H1 (cell line): Measurements from ENCODE around the gene OBSCN. TPM values are rescaled to one million over a fixed set of nuclear protein-coding genes. Genes with fewer than 3 reads are reported as not detected.

Experiments
- CBX5 ChIP-seq: fragments of 300-800, 300-1000 bp; sonication (generic); IDR thresholded peaks from 2 replicates; pipeline ENCODE4 v1.7.1; 2016; ENCODE audit warnings: antibody characterized with exemption, low read length, low read depth
- CHD1 ChIP-seq: IDR thresholded peaks from 2 replicates; pipeline ENCODE4 v1.6.1; 2012; ENCODE audit warnings: low read depth, low read length, improper control_type of control experiment
- KDM4A ChIP-seq: IDR thresholded peaks from one replicate; pipeline ENCODE4 v1.7.1; 2012; ENCODE audit warnings: low read depth, mild to moderate bottlenecking, moderate library complexity, low read length, inconsistent platforms; ENCODE audit not compliant: severe bottlenecking
- SP1 ChIP-seq: IDR thresholded peaks from 2 replicates; pipeline ENCODE4 v1.6.1; 2011; ENCODE audit warnings: low read depth, low read length
- polyA plus RNA-seq, 7 experiments: library from polyadenylated mRNA; depleted of rRNA in 3 of 7; stranded (reverse) in 5 of 7; unstranded in 2 of 7; fragments of >200 nt in 5 of 7; fragments of 200-250 nt in 2 of 7; gene quantifications; 1 replicate in 5 of 7; 2 replicates in 1 of 7; 4 replicates in 1 of 7; pipeline versions ENCODE4 v1.2.1 to v1.2.3, GENCODE V29; 2011 to 2013; ENCODE audit warnings: missing spikeins in 2 of 7, mixed read lengths in 2 of 7
- total RNA-seq: library from RNA; stranded (reverse); fragmentation: NEBNext Ultra II Directional; extraction: Animal tissue kit (Norgen Biotek cat#: 25700); gene quantifications from 2 replicates; pipeline ENCODE4 v1.2.1, GENCODE V29; 2021
- TF ChIP-seq, protein P1 (sequence below): fragments of 300-600 bp; sonication (generic); IDR thresholded peaks from 2 replicates; pipeline ENCODE4 v1.7.1; 2012; ENCODE audit warnings: low read length, moderate library complexity, mild to moderate bottlenecking, inconsistent platforms; ENCODE audit not compliant: insufficient replicate concordance
- TF ChIP-seq, protein P2 (sequence below): IDR thresholded peaks from 2 replicates; pipeline ENCODE4 v1.6.1; 2011; ENCODE audit warnings: low read depth, mild to moderate bottlenecking, low read length; ENCODE audit not compliant: insufficient read depth

The OBSCN gene
- total and polyA plus RNA-seq, 2 of the 8 experiments (the other 6 are each of a cell fraction or from before 2014, with no cell fraction given): 7.5 to 28.4 TPM

DNA sequence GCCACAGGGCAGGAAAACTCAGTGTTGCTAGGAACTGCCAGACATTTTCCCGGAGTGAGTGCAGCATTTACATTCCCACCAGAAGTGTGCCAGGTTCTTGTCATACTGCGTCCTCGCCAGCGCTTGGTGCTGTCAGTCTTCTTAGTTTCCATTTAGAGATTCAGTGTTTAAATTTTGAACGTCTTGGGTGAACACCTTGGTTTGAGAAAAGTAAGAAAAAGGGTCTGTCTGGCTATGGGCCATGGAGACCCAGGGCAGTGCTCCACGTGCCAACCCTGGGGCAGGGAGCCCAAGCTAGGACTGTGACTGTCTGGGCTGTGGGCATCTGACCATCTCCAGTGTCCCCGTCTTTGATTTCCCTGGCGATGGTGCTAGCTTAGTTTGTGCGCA is 26.2 kb upstream of the OBSCN start (continued):
- TF ChIP-seq, protein P1, sequence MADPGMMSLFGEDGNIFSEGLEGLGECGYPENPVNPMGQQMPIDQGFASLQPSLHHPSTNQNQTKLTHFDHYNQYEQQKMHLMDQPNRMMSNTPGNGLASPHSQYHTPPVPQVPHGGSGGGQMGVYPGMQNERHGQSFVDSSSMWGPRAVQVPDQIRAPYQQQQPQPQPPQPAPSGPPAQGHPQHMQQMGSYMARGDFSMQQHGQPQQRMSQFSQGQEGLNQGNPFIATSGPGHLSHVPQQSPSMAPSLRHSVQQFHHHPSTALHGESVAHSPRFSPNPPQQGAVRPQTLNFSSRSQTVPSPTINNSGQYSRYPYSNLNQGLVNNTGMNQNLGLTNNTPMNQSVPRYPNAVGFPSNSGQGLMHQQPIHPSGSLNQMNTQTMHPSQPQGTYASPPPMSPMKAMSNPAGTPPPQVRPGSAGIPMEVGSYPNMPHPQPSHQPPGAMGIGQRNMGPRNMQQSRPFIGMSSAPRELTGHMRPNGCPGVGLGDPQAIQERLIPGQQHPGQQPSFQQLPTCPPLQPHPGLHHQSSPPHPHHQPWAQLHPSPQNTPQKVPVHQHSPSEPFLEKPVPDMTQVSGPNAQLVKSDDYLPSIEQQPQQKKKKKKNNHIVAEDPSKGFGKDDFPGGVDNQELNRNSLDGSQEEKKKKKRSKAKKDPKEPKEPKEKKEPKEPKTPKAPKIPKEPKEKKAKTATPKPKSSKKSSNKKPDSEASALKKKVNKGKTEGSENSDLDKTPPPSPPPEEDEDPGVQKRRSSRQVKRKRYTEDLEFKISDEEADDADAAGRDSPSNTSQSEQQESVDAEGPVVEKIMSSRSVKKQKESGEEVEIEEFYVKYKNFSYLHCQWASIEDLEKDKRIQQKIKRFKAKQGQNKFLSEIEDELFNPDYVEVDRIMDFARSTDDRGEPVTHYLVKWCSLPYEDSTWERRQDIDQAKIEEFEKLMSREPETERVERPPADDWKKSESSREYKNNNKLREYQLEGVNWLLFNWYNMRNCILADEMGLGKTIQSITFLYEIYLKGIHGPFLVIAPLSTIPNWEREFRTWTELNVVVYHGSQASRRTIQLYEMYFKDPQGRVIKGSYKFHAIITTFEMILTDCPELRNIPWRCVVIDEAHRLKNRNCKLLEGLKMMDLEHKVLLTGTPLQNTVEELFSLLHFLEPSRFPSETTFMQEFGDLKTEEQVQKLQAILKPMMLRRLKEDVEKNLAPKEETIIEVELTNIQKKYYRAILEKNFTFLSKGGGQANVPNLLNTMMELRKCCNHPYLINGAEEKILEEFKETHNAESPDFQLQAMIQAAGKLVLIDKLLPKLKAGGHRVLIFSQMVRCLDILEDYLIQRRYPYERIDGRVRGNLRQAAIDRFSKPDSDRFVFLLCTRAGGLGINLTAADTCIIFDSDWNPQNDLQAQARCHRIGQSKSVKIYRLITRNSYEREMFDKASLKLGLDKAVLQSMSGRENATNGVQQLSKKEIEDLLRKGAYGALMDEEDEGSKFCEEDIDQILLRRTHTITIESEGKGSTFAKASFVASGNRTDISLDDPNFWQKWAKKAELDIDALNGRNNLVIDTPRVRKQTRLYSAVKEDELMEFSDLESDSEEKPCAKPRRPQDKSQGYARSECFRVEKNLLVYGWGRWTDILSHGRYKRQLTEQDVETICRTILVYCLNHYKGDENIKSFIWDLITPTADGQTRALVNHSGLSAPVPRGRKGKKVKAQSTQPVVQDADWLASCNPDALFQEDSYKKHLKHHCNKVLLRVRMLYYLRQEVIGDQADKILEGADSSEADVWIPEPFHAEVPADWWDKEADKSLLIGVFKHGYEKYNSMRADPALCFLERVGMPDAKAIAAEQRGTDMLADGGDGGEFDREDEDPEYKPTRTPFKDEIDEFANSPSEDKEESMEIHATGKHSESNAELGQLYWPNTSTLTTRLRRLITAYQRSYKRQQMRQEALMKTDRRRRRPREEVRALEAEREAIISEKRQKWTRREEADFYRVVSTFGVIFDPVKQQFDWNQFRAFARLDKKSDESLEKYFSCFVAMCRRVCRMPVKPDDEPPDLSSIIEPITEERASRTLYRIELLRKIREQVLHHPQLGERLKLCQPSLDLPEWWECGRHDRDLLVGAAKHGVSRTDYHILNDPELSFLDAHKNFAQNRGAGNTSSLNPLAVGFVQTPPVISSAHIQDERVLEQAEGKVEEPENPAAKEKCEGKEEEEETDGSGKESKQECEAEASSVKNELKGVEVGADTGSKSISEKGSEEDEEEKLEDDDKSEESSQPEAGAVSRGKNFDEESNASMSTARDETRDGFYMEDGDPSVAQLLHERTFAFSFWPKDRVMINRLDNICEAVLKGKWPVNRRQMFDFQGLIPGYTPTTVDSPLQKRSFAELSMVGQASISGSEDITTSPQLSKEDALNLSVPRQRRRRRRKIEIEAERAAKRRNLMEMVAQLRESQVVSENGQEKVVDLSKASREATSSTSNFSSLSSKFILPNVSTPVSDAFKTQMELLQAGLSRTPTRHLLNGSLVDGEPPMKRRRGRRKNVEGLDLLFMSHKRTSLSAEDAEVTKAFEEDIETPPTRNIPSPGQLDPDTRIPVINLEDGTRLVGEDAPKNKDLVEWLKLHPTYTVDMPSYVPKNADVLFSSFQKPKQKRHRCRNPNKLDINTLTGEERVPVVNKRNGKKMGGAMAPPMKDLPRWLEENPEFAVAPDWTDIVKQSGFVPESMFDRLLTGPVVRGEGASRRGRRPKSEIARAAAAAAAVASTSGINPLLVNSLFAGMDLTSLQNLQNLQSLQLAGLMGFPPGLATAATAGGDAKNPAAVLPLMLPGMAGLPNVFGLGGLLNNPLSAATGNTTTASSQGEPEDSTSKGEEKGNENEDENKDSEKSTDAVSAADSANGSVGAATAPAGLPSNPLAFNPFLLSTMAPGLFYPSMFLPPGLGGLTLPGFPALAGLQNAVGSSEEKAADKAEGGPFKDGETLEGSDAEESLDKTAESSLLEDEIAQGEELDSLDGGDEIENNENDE: no peak
- TF ChIP-seq, protein P2, sequence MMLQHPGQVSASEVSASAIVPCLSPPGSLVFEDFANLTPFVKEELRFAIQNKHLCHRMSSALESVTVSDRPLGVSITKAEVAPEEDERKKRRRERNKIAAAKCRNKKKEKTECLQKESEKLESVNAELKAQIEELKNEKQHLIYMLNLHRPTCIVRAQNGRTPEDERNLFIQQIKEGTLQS: no peak
- TF ChIP-seq SP1 (no peak), CBX5 (no peak), KDM4A (no peak), CHD1 (no peak)
